ENCODE data around the gene NELL2. TPM values are rescaled to one million over a fixed set of nuclear protein-coding genes. Genes with fewer than 3 reads are reported as not detected.
A peak's percentile ranks its signal among the peaks of the same experiment; 100 is the strongest.

Gene NELL2
- total RNA-seq, 1 experiment from 2014 or later, result 596 TPM

GRCh38 chr12:44795970-44796369, 80.1 kb downstream of the NELL2 start:
- POLR2A ChIA-PET (ENCODE audit: low non-redundant PET), result no interaction called here
- Histone ChIP-seq H3K27ac (ENCODE audit: low read depth, low read length, poor library complexity, severe bottlenecking) (no peak overlapping the region), H3K36me3 (ENCODE audit: insufficient read depth, low read length, poor library complexity, severe bottlenecking) (peaks cover 15% of the 10 kb centered on the region), H3K9me3 (ENCODE audit: low read depth, low read length, poor library complexity, severe bottlenecking) (no peaks in the 10 kb centered on the region), H3K27me3 (replicated peaks; ENCODE audit: insufficient read depth, low read depth, low read length, poor library complexity) (no peaks in the 10 kb centered on the region), H3K4me1 (ENCODE audit: insufficient read depth, low read length, poor library complexity, severe bottlenecking) (peaks cover 38% of the 10 kb centered on the region), H3K4me3 (ENCODE audit: low read depth, low read length, poor library complexity, severe bottlenecking) (no peak overlapping the region)
- CTCF ChIA-PET, result no interaction called here
- DNase-seq (ENCODE audit: low spot score), result no peak
- TF ChIP-seq CTCF (conservative IDR thresholded peaks at IDR 0.05; ENCODE audit: low read depth, low read length), result no peak
- TF ChIP-seq EZH2 (IDR thresholded peaks at IDR 0.05; ENCODE audit: borderline replicate concordance, low read depth, low read length, poor library complexity, severe bottlenecking), result no peak
- intact Hi-C loops (cut with micrococcal nuclease; ENCODE audit: unreplicated experiment), result no loop called here
- BruUV-seq (replicated peaks), result no TSS peak

GRCh38 chr12:44788731-44789130, 87.4 kb downstream of the NELL2 start:
- CTCF ChIA-PET, result interaction anchor here (0.6 to 0.7 kb wide), 2 partner anchors 85 to 97 kb away, joined by 3 to 4 read pairs; no protein-coding TSS in a partner anchor
- no peak for TF ChIP-seq CTCF (conservative IDR thresholded peaks at IDR 0.05; ENCODE audit: low read depth, low read length)
- no peak for TF ChIP-seq EZH2 (IDR thresholded peaks at IDR 0.05; ENCODE audit: borderline replicate concordance, low read depth, low read length, poor library complexity, severe bottlenecking)
- Histone ChIP-seq H3K36me3 (ENCODE audit: insufficient read depth, low read length, poor library complexity, severe bottlenecking) (peaks cover 12% of the 10 kb centered on the region), H3K27me3 (replicated peaks; ENCODE audit: insufficient read depth, low read depth, low read length, poor library complexity) (no peaks in the 10 kb centered on the region), H3K27ac (ENCODE audit: low read depth, low read length, poor library complexity, severe bottlenecking) (peak overlapping the region; percentile 77), H3K9me3 (ENCODE audit: low read depth, low read length, poor library complexity, severe bottlenecking) (no peaks in the 10 kb centered on the region), H3K4me1 (ENCODE audit: insufficient read depth, low read length, poor library complexity, severe bottlenecking) (peaks cover 18% of the 10 kb centered on the region), H3K4me3 (ENCODE audit: low read depth, low read length, poor library complexity, severe bottlenecking) (no peak overlapping the region)
- no TSS peak for BruUV-seq (replicated peaks)
- intact Hi-C loops (cut with micrococcal nuclease; ENCODE audit: unreplicated experiment), result no loop called here
- POLR2A ChIA-PET (ENCODE audit: low non-redundant PET), result no interaction called here
- peak; percentile 66 for DNase-seq (ENCODE audit: low spot score)

GRCh38 chr12:44780221-44780790, 95.8 kb downstream of the NELL2 start:
- peak; percentile 95 for DNase-seq (ENCODE audit: low spot score)
- Histone ChIP-seq H3K4me1 (ENCODE audit: insufficient read depth, low read length, poor library complexity, severe bottlenecking) (peaks cover 58% of the 10 kb centered on the region), H3K27me3 (replicated peaks; ENCODE audit: insufficient read depth, low read depth, low read length, poor library complexity) (no peaks in the 10 kb centered on the region), H3K4me3 (ENCODE audit: low read depth, low read length, poor library complexity, severe bottlenecking) (peak overlapping the region; percentile 2), H3K9me3 (ENCODE audit: low read depth, low read length, poor library complexity, severe bottlenecking) (peaks cover 5% of the 10 kb centered on the region), H3K36me3 (ENCODE audit: insufficient read depth, low read length, poor library complexity, severe bottlenecking) (peaks cover 52% of the 10 kb centered on the region), H3K27ac (ENCODE audit: low read depth, low read length, poor library complexity, severe bottlenecking) (peak overlapping the region; percentile 82)
- intact Hi-C loops (cut with micrococcal nuclease; ENCODE audit: unreplicated experiment), result no loop called here
- no peak for TF ChIP-seq CTCF (conservative IDR thresholded peaks at IDR 0.05; ENCODE audit: low read depth, low read length)
- TF ChIP-seq EZH2 (IDR thresholded peaks at IDR 0.05; ENCODE audit: borderline replicate concordance, low read depth, low read length, poor library complexity, severe bottlenecking), result no peak
- BruUV-seq (replicated peaks), result no TSS peak
- ChIA-PET POLR2A (ENCODE audit: low non-redundant PET) (interaction anchor here (0.6 kb wide), 2 partner anchors 96 to 232 kb away, joined by 3 to 5 read pairs; partner anchors contain the start of gene NELL2), CTCF (no interaction called here)

Data from A673 (cell line).